Measurements from ENCODE around the gene SLIT3. TPM values are rescaled to one million over a fixed set of nuclear protein-coding genes. Genes with fewer than 3 reads are reported as not detected.
"Not testable (repeated sequence)": the region's sequence is repeated elsewhere in the genome, so short reads cannot be mapped to it uniquely, and the experiment has no call there.

The SLIT3 gene
- total and polyA plus RNA-seq, 2 experiments from 2014 or later = 0.59 to 0.71 TPM

- TF ChIP-seq ZNF462 (CRISPR knock-in tag; IDR thresholded peaks at IDR 0.05) = no peak
Measured at GRCh38 chr5:168637793-168638192, 663.1 kb downstream of the SLIT3 start (continued).

GRCh38 chr5:168637281-168637680 is 663.7 kb downstream of the SLIT3 start:
- no peak overlapping the region for H2AFZ ChIP-seq
- Mint-ChIP-seq H3K27me3 (ENCODE audit: insufficient read depth, low read depth, poor library complexity) (peaks cover 6% of the 10 kb centered on the region), H3K27ac (no peak overlapping the region), H3K36me3 (ENCODE audit: low read depth) (peaks cover 10% of the 10 kb centered on the region; the same call in 1 of the 3 replicates), H3K4me3 (no peak overlapping the region), H3K4me1 (no peaks in the 10 kb centered on the region), H3K9me3 (peaks cover 20% of the 10 kb centered on the region)
- H3K4me3 ChIP-seq = no peak overlapping the region
- 0 out of 2 replicates have a peak, but pooled peaks cover 4% of the 10 kb centered on the region for H3K9me2 ChIP-seq (ENCODE audit: insufficient read depth)
- DNase-seq (ENCODE audit: low spot score) (peak; percentile 30), ATAC-seq (peak; percentile 46; the same call in 2 of the 3 replicates)
- H3K27me3 ChIP-seq (ENCODE audit: insufficient read depth) = no peaks in the 10 kb centered on the region
- H3K4me1 ChIP-seq (ENCODE audit: insufficient read depth) = no peaks in the 10 kb centered on the region
- no peaks in the 10 kb centered on the region for H3F3A ChIP-seq (replicated peaks; ENCODE audit: low read depth)
- H3K27ac ChIP-seq (ENCODE audit: low read depth) = 0 out of 2 replicates have a peak overlapping the region, but pooled peaks have one; percentile 27
- no peak overlapping the region for H3K4me2 ChIP-seq
- no peak for TF ChIP-seq STAT1 (IDR thresholded peaks at IDR 0.05; ENCODE audit: unreplicated experiment)
- no peak for TF ChIP-seq POLR2AphosphoS5 (IDR thresholded peaks at IDR 0.05; ENCODE audit: low read depth)
- TF ChIP-seq CTCF (conservative IDR thresholded peaks at IDR 0.05; ENCODE audit: low read depth in 2 of 2) = no peak
- no peak for TF ChIP-seq REST (IDR thresholded peaks at IDR 0.05; ENCODE audit: unreplicated experiment)
- TF ChIP-seq EZH2phosphoT487 (IDR thresholded peaks at IDR 0.05; ENCODE audit: unreplicated experiment) = no peak
- no peak for TF ChIP-seq JUNB (IDR thresholded peaks at IDR 0.05; ENCODE audit: unreplicated experiment)
- no peak for TF ChIP-seq EZH2 (IDR thresholded peaks at IDR 0.05; ENCODE audit: low read depth, unreplicated experiment)
- peak; percentile 13; the same call in 1 of the 2 replicates for TF ChIP-seq NANOG (IDR thresholded peaks at IDR 0.05; ENCODE audit: borderline replicate concordance)
- H3K36me3 ChIP-seq (ENCODE audit: insufficient read depth) = no peaks in the 10 kb centered on the region
- no peaks in the 10 kb centered on the region for H4K20me1 ChIP-seq (replicated peaks; ENCODE audit: insufficient read depth)
- no peaks in the 10 kb centered on the region for H3K79me2 ChIP-seq (replicated peaks; ENCODE audit: insufficient read depth)

GRCh38 chr5:168630958-168631357 is 670.0 kb downstream of the SLIT3 start:
- H3K27ac Mint-ChIP-seq; H3F3A ChIP-seq (replicated peaks; ENCODE audit: low read depth); H3K79me2 ChIP-seq (replicated peaks; ENCODE audit: insufficient read depth); H4K20me1 ChIP-seq (replicated peaks; ENCODE audit: insufficient read depth); H3K36me3 ChIP-seq (ENCODE audit: insufficient read depth); H3K4me3 Mint-ChIP-seq; H3K4me2 ChIP-seq; H3K27me3 ChIP-seq (ENCODE audit: insufficient read depth); H3K4me3 ChIP-seq; ATAC-seq; H3K27ac ChIP-seq (ENCODE audit: low read depth); H2AFZ ChIP-seq; H3K4me1 Mint-ChIP-seq; H3K9me2 ChIP-seq (ENCODE audit: insufficient read depth); H3K27me3 Mint-ChIP-seq (ENCODE audit: insufficient read depth, low read depth, poor library complexity); H3K4me1 ChIP-seq (ENCODE audit: insufficient read depth); DNase-seq (ENCODE audit: low spot score): not testable (repeated sequence)
- Mint-ChIP-seq H3K9me3 (peaks cover 32% of the 10 kb centered on the region), H3K36me3 (ENCODE audit: low read depth) (peaks cover 19% of the 10 kb centered on the region)

Measured in GM23338 (cell line).